Measurements from ENCODE around the gene FDX2. TPM values are rescaled to one million over a fixed set of nuclear protein-coding genes. Genes with fewer than 3 reads are reported as not detected.
A peak's percentile ranks its signal among the peaks of the same experiment; 100 is the strongest.

The FDX2 gene
- total RNA-seq, 1 donor from 2014 or later: 16.0 TPM

GRCh38 chr19:10286803-10287737 is 28.7 kb downstream of the FDX2 start, which contains the start of gene ICAM4:
ICAM4 (plus strand) TSS chr19:10286955; CDS start chr19:10287013, 58 bp downstream.
- TF ChIP-seq, protein P1, sequence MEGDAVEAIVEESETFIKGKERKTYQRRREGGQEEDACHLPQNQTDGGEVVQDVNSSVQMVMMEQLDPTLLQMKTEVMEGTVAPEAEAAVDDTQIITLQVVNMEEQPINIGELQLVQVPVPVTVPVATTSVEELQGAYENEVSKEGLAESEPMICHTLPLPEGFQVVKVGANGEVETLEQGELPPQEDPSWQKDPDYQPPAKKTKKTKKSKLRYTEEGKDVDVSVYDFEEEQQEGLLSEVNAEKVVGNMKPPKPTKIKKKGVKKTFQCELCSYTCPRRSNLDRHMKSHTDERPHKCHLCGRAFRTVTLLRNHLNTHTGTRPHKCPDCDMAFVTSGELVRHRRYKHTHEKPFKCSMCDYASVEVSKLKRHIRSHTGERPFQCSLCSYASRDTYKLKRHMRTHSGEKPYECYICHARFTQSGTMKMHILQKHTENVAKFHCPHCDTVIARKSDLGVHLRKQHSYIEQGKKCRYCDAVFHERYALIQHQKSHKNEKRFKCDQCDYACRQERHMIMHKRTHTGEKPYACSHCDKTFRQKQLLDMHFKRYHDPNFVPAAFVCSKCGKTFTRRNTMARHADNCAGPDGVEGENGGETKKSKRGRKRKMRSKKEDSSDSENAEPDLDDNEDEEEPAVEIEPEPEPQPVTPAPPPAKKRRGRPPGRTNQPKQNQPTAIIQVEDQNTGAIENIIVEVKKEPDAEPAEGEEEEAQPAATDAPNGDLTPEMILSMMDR (IDR thresholded peaks at IDR 0.05; ENCODE audit: partially characterized antibody, unreplicated experiment): no peak
- H3K4me3 Mint-ChIP-seq (ENCODE audit: unreplicated experiment): no peak within 1 kb of the TSS
- H3K4me1 Mint-ChIP-seq (ENCODE audit: low read depth, unreplicated experiment): peaks cover 1% of the 10 kb centered on the region
- H3K27ac Mint-ChIP-seq (ENCODE audit: unreplicated experiment): no peak within 1 kb of the TSS
- no peaks in the 10 kb centered on the region for H3K36me3 Mint-ChIP-seq (ENCODE audit: unreplicated experiment)
- peaks cover 22% of the 10 kb centered on the region for H3K27me3 Mint-ChIP-seq (ENCODE audit: unreplicated experiment)
- peaks cover 7% of the 10 kb centered on the region for H3K9me3 Mint-ChIP-seq (ENCODE audit: unreplicated experiment)
- DNase-seq: peak; percentile 33

GRCh38 chr19:10285393-10285792 is 30.4 kb downstream of the FDX2 start:
- H3K4me1 Mint-ChIP-seq (ENCODE audit: low read depth, unreplicated experiment): no peaks in the 10 kb centered on the region
- H3K36me3 Mint-ChIP-seq (ENCODE audit: unreplicated experiment): no peaks in the 10 kb centered on the region
- TF ChIP-seq, protein P1 (IDR thresholded peaks at IDR 0.05; ENCODE audit: partially characterized antibody, unreplicated experiment): no peak
- peaks cover 15% of the 10 kb centered on the region for H3K27me3 Mint-ChIP-seq (ENCODE audit: unreplicated experiment)
- H3K9me3 Mint-ChIP-seq (ENCODE audit: unreplicated experiment): peaks cover 5% of the 10 kb centered on the region
- no peak overlapping the region for H3K4me3 Mint-ChIP-seq (ENCODE audit: unreplicated experiment)
- DNase-seq: no peak
- no peak overlapping the region for H3K27ac Mint-ChIP-seq (ENCODE audit: unreplicated experiment)

DNA sequence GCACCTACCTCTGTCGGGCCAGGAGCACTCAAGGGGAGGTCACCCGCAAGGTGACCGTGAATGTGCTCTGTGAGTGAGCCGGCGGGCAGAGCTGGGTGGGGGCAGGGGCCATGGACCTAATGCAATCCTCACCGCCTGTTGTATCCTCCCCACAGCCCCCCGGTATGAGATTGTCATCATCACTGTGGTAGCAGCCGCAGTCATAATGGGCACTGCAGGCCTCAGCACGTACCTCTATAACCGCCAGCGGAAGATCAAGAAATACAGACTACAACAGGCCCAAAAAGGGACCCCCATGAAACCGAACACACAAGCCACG is 30.9 kb downstream of the FDX2 start:
- Mint-ChIP-seq H3K27me3 (ENCODE audit: unreplicated experiment) (peaks cover 13% of the 10 kb centered on the region), H3K4me1 (ENCODE audit: low read depth, unreplicated experiment) (no peaks in the 10 kb centered on the region), H3K36me3 (ENCODE audit: unreplicated experiment) (no peaks in the 10 kb centered on the region), H3K27ac (ENCODE audit: unreplicated experiment) (no peak overlapping the region), H3K9me3 (ENCODE audit: unreplicated experiment) (peaks cover 5% of the 10 kb centered on the region), H3K4me3 (ENCODE audit: unreplicated experiment) (no peak overlapping the region)
- TF ChIP-seq, protein P1 (IDR thresholded peaks at IDR 0.05; ENCODE audit: partially characterized antibody, unreplicated experiment): no peak
- DNase-seq: no peak

DNA sequence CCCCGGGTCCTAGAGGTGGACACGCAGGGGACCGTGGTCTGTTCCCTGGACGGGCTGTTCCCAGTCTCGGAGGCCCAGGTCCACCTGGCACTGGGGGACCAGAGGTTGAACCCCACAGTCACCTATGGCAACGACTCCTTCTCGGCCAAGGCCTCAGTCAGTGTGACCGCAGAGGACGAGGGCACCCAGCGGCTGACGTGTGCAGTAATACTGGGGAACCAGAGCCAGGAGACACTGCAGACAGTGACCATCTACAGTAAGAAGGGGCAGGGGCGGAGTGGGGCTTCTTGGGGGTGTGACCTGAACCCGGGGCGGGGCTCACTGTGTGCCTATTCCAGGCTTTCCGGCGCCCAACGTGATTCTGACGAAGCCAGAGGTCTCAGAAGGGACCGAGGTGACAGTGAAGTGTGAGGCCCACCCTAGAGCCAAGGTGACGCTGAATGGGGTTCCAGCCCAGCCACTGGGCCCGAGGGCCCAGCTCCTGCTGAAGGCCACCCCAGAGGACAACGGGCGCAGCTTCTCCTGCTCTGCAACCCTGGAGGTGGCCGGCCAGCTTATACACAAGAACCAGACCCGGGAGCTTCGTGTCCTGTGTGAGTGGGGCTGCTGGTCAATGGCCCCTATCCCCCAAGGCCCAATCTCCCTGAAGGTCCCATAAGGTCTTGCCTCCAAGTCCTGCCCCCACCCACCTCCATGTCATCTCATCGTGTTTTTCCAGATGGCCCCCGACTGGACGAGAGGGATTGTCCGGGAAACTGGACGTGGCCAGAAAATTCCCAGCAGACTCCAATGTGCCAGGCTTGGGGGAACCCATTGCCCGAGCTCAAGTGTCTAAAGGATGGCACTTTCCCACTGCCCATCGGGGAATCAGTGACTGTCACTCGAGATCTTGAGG is 31.5 kb downstream of the FDX2 start:
- Mint-ChIP-seq H3K27ac (ENCODE audit: unreplicated experiment) (no peak overlapping the region), H3K27me3 (ENCODE audit: unreplicated experiment) (peaks cover 15% of the 10 kb centered on the region), H3K36me3 (ENCODE audit: unreplicated experiment) (no peaks in the 10 kb centered on the region), H3K4me1 (ENCODE audit: low read depth, unreplicated experiment) (no peaks in the 10 kb centered on the region), H3K9me3 (ENCODE audit: unreplicated experiment) (peaks cover 5% of the 10 kb centered on the region), H3K4me3 (ENCODE audit: unreplicated experiment) (no peak overlapping the region)
- TF ChIP-seq, protein P1 (IDR thresholded peaks at IDR 0.05; ENCODE audit: partially characterized antibody, unreplicated experiment): no peak
- DNase-seq: no peak

All from glutamatergic neuron (in vitro differentiated cells).